NT2/D1 (cell line): ENCODE data around the gene CACNA2D2.

Source experiments
- YY1 ChIP-seq: IDR thresholded peaks from 2 replicates; pipeline ENCODE4 v1.6.1; 2011; ENCODE audit not compliant: insufficient read length, insufficient read depth
- ZNF274 ChIP-seq: IDR thresholded peaks from 2 replicates; pipeline ENCODE4 v1.6.1; 2011; ENCODE audit warnings: mild to moderate bottlenecking, low read depth, low read length

- no peak for TF ChIP-seq YY1
- no peak for TF ChIP-seq ZNF274
Observed at GRCh38 chr3:50430191-50430590, 73.2 kb downstream of the CACNA2D2 start.
